GM12891 (cell line): Measurements from ENCODE around the gene ABI1.

Experiments used
- DNase-seq: peaks from one replicate; pipeline ENCODE4 v3.0.0; 2011; ENCODE audit warnings: low spot score; ENCODE audit not compliant: insufficient read length
- FAIRE-seq: peaks from 2 replicates; lab custom pipeline; 2011; peaks lifted over from hg19 to GRCh38; lab: Jason Lieb, UNC
- PAX5 ChIP-seq: IDR thresholded peaks from 2 replicates; pipeline ENCODE4 v1.6.1; 2011; ENCODE audit warnings: low read length, moderate library complexity, mild to moderate bottlenecking; ENCODE audit not compliant: insufficient read depth, severe bottlenecking
- POLR2A ChIP-seq: IDR thresholded peaks from 2 replicates; pipeline ENCODE4 v1.6.1; 2011; ENCODE audit warnings: low read depth, low read length, control low read depth
- POLR2AphosphoS5 ChIP-seq: IDR thresholded peaks from 2 replicates; pipeline ENCODE4 v1.6.1; 2011; ENCODE audit warnings: low read depth, low read length, control low read depth
- POU2F2 ChIP-seq: IDR thresholded peaks from 2 replicates; pipeline ENCODE4 v1.6.1; 2011; ENCODE audit warnings: low read depth, mild to moderate bottlenecking, control low read depth, low read length, moderate library complexity
- SPI1 ChIP-seq: IDR thresholded peaks from 2 replicates; pipeline ENCODE4 v1.6.1; 2011; ENCODE audit warnings: low read depth, low read length, control low read depth
- TAF1 ChIP-seq: IDR thresholded peaks from 2 replicates; pipeline ENCODE4 v1.6.1; 2011; ENCODE audit warnings: low read depth, low read length, control low read depth

The ABI1 gene

DNA sequence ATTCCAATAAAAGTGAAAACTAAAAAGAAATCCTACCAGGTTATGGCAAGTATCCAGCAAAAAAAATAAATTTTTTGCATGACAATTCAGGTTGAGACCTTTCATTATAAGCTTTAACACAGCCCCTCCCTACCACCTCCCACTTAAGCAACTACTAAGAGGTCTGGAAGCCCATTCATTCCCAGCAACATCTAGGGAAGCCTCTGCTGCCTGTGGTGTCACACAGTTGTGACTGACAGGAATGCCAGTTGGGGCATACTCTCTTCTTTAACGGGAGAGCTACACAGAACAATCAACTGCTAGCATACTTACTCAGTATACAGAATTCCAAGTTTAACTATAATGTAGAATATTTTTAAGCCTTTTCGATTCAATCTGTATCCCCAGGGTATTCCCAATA is 27.8 kb downstream of the ABI1 start:
- TF ChIP-seq PAX5 (no peak), POLR2A (no peak), SPI1 (no peak), TAF1 (no peak), POU2F2 (no peak), POLR2AphosphoS5 (no peak)
- FAIRE-seq = no peak
- DNase-seq = no peak

DNA sequence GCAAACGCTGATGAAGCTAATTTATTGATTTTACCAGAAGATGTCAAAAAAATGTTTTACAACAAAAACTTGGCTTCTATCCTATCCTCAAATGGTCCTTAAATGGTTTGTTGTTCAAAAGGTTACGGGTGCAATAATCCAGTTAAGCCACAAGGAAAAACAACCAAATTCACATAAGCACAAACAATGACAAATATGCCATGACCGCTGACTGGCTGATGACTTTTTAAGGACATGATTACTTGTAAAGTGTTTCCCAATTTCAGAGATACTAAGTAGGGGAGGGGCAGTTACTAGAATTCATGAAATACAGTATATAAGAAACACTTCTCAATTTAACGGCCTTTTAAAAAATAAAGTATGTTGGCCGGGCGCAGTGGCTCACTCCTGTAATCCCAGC is 28.8 kb downstream of the ABI1 start:
- FAIRE-seq (peak; percentile 5), DNase-seq (no peak)
- TF ChIP-seq POU2F2 = no peak
- no peak for TF ChIP-seq SPI1
- TF ChIP-seq TAF1 = no peak
- no peak for TF ChIP-seq PAX5
- TF ChIP-seq POLR2AphosphoS5 = no peak
- TF ChIP-seq POLR2A = no peak

DNA sequence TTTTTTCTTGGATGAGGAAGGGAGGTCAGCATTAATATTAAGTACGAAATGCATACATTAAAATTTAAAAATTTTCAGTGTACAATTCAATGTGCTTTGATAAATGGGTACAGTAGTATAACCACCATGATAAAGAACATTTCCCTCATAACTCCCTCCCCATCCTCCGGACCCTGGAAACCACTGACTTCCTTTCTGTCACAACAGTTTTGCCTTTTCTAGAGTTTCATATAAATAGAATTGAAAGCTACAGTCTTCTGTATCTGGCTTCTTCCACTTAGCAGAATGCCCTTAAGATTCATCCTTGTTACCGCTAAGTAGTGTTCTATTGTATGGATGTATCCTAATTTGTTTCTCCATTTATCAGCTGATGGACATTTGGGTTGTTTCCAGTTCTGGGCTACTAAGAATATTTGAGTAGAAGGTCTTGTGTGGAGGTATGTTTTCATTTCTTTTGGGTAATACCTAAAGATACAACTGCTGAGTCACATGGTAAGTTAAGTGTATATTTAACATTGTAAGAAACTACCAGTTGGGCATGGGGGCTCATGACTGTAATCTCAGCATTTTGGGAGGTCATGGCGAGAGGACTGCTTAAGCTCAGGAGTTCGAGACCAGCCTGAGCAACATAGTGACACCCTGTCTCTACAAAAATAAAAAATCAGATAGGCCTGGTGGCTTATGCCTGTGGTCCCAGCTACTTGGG is 30.8 kb downstream of the ABI1 start:
- DNase-seq (no peak), FAIRE-seq (peak; percentile 55)
- no peak for TF ChIP-seq POLR2A
- no peak for TF ChIP-seq PAX5
- no peak for TF ChIP-seq SPI1

DNA sequence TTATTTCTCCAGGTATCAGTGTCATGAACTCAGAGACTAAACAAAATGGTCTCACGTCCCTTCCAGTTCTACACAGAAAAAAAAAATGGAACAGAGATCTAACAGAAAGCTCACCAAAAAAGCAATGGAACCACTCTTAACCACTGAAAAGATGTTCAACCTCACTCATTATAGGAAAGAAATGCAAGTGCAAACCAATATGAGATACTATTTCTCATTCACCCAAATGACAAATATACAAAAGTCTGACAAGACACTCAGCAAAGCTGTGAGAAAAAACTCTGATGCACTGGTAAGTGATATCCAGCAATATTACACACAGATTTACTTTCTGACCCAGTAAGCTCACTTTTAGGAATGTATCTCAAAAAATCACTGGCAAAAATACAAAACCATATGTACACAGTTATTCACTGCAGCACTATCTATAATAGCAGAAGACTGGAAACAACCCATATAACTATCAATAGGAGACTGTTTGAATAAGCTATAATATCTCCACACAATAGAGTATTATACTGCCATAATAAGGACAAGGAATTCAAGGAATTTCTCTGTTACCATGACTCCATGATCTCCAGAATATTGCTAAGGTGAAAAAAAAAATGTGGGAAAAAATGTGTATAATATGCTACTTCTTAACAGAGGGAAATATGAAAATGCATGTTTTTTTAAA is 36.6 kb downstream of the ABI1 start:
- FAIRE-seq (peak; percentile 58), DNase-seq (no peak)
- TF ChIP-seq SPI1 = no peak
- TF ChIP-seq PAX5 = no peak
- no peak for TF ChIP-seq POLR2AphosphoS5
- TF ChIP-seq POLR2A = no peak
- TF ChIP-seq POU2F2 = no peak
- no peak for TF ChIP-seq TAF1

DNA sequence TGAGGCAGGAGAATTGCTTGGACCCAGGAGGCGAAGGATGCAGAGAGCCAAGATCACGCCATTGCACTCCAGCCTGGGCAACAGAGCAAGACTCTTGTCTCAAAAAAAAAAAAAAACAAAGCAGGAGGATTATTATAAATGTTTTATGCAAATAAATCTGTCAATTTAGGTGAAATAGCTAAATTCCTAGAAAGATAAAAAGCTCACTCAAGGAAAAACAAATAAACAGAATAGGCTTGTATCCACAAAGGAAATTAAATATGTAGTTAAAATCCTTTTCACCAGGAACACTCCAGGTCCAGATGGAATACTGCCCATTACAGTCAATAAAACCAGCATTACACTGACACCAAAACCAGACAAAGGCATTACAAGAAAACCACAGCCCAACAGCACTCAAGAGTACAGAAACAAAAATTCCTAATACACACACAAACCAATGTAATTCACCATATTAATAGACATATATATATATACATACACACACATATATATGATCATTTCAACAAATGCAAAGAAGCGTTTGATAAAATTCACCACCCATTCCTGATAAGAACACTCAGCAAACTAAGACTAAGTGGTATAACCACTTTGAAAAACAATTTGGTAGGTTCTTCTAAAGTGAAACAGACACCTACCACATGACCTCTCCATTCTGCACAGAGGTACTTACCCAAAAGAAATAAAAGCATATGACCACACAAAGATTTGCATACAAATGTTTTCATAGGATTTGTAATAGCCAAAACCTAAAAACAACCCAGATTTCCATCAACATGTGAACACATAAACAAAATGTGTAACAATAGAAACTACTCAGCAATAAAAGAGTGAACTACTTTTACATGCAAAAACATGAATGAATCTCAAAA is 38.8 kb downstream of the ABI1 start:
- FAIRE-seq (peak; percentile 20), DNase-seq (no peak)
- TF ChIP-seq POU2F2 = no peak

DNA sequence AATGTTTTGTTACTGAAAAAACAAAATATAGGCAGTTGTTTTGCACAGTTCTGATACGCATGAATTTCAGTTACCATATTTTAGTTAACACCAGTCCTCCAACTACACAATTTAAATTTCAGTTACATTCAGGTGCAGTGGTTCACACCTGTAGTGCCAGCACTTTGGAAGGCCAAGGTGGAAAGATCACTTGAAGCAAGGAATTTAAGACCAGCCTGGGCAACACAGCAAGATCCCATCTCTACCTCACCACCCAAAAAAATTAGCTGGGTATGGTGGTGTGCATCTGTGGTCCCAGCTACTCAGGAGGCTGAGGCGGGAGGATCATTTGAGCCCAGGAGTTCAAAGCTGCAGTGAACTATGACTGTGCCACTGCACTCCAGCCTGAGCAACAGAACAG is 45.3 kb downstream of the ABI1 start:
- FAIRE-seq (peak; percentile 68), DNase-seq (no peak)
- TF ChIP-seq POLR2AphosphoS5 (no peak), TAF1 (no peak), SPI1 (no peak), POU2F2 (no peak), POLR2A (no peak), PAX5 (no peak)

DNA sequence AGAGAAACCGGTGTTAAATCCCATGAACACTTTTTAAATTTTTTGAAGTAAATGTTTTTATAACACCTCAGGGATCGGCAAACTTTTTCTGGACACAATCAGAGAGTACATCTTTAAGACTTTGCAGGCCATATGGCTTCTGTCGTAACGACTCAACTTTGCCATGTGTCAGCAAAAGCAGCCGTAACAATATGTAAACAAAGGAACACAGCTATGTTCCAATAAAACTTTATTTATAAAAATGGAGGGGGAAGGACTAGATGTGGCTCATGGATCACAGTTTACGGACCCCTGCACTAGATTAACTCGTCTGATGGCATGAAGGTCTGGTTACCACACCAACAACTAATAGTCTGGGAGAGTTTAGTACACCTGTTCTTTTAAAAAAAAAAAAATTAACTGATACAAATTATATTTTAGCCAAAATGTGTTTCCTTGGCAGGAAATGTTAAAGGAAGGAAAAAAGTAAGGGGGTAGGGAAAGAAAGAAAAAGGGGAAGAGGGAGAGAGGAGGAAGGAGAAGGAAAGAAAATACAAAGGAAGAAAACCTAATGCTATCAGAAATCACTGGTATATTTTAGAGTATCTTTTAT is 50.2 kb downstream of the ABI1 start:
- no peak for FAIRE-seq
- DNase-seq = no peak
- no peak for TF ChIP-seq POLR2A
- no peak for TF ChIP-seq SPI1

DNA sequence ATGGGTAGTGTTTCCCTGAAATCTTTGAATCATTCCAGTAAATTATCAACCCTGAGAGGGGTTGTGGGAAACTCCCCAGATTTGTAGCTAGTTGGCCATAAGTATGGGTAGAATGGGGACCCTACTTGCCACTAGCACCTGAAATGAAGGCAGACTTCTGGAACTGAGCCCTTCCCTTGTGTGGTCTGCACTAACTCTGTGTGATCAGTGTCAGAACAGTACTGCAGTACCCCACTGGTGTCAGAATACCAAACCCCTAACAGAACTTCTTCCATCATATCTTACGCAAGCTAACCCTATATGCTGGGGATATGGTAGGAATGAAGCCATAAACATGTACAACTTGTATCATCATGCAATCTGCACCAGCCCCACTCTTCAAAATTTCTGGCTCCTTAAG is 50.8 kb downstream of the ABI1 start:
- FAIRE-seq = no peak
- DNase-seq = no peak
- TF ChIP-seq POLR2A (no peak), POU2F2 (no peak), TAF1 (no peak), SPI1 (no peak), POLR2AphosphoS5 (no peak), PAX5 (no peak)

DNA sequence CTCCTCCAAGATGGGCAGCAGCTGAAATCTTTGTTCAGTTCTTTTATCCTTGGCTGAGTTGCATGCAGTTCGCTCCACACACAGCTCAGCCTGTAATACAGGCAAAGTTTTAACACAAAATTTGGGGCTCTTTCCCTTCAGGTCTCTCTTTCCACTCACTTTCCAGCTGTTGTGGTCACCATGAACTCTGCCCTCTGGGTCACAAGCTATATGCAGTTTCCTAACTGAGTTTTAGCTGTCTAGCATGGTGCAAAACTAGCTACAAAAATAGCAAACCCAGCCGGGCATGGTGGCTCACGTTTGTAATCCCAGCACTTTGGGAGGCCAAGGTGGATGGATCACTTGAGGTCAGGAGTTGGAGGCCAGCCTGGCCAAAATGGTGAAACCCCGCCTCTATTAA is 53.2 kb downstream of the ABI1 start:
- TF ChIP-seq SPI1 = no peak
- TF ChIP-seq PAX5 = no peak
- TF ChIP-seq POLR2AphosphoS5 = no peak
- no peak for TF ChIP-seq TAF1
- TF ChIP-seq POU2F2 = no peak
- no peak for TF ChIP-seq POLR2A
- FAIRE-seq (no peak), DNase-seq (no peak)
